GM21528 (cell line): ENCODE results near the gene DEPDC1B.
"Not testable (repeated sequence)": the region's sequence is repeated elsewhere in the genome, so short reads cannot be mapped to it uniquely, and the experiment has no call there.

Experiments
- ATAC-seq: cut with Tn5 transposase; IDR thresholded peaks from one replicate; pipeline ENCODE4 v1.9.1; 2021; ENCODE audit warnings: mild to moderate bottlenecking, moderate library complexity; ENCODE audit not compliant: unreplicated experiment, low FRiP score

DEPDC1B gene

DNA sequence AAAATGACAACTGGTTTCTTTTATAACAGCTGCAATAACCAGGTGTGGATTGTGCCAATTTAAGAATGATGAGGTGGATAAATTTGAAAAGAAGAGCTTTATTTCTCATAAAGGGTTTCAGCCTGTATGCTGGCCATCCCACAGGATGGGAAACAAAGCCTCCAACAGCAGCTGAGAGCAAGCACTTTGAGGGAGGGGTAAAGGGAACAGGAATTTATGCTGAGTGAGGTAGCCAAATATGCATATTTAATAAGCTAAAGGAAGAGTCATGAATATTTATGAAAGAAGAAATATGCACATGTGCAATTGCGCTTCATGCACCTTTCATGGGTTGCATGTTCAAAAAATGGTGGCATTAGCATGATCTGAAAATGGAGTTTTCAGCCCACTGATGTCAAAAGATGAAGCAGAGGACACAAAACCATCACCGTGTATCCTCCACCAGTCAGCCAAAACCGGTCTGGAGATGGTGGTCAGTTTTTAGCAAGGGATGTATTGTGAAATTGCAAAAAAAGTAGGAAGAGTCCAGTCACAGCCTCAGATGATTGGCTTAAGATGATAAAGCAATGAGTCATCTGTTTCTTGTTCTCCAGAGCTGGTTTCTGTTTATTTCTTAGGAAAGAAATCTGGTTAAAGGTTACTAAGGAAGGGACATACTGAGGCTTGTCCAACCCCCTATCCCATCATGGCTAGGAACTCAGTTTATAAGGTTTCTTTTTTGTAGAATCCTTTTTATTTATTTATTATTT is 47.9 kb downstream of the DEPDC1B start:
- ATAC-seq, result no peak

DNA sequence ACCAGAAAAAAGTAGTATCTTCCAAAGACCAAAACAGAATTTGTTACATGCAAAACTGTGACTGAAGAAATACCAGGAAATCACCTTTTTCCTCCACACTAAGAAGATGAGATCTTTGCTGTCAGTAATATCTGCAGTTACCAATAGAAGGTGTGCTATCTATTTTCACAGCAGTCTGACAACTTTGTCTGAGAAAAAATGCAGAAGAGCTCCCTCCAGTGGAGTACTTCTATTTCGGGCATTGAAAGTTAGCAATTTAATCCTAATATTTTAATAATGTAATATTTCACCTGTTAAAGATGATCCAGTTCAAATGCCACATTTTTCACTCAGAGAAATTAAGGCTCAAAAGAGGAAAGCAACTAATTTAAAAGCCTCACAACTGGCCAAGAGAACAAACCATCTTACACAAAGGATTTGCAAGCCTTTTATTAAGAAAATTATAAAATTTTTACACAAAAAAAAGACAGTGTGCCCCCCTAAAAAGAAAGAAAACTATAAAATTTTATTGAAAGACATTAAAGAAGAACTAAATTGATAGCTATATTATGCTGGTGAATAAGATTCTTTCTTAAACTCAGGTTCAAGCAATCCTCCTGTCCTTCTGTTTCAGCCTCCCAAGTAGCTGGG is 50.6 kb downstream of the DEPDC1B start:
- ATAC-seq, result no peak

DNA sequence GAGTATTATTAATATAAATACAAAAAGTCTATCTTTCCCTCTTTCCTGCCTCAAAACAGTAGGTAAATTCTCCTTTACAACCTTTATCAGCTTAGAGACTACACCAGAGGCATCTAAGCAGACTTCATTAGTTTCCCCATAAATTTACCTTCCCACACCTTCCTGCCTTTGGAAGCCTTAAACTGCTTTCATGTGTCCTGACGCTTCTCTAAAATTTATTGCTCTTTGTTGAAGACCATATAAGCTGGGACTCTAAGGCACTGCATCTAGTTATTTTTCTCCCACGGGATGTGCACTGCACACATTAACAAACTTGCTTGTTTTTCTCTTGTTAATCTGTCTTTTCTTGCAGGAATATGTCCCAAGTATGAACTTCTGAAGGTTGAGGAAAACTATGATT is 51.8 kb downstream of the DEPDC1B start:
- ATAC-seq, result no peak

DNA sequence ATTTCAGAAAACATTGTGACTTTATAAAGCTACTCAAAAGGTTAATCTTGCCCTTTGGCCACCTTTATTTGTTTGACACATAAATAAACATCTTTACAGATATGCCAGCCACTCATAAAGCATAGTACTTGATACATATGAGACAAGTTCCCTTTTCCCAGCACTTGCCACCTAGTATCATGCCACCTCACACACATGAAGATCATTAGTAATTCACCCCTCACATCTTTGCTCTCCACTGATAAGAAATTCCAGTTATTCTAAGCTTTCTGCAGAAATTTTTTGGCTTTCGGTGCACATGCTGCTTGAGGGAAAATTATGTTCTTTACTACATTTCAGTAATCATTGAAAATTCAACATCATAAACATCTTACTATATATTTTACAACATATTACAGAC is 59.1 kb downstream of the DEPDC1B start:
- no peak for ATAC-seq

DNA sequence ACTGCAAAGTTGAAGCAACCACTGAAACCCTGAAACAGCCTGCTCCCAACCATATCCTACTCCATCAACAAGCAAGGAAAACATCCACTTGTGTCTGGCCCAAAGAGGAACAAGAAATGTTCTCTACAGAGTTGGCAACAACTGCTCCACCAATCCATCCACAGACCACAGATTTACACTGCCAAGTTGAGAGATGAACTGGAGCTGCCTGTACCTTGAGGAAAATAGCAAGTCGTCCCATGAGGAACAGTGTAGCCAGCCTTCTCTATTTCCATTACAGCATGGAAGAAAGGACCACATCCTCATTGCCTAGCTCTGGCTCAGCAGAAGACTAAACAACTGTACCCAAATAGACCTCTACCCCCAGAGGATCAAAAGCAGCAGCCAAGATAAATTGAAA is 60.4 kb downstream of the DEPDC1B start:
- no peak for ATAC-seq

DNA sequence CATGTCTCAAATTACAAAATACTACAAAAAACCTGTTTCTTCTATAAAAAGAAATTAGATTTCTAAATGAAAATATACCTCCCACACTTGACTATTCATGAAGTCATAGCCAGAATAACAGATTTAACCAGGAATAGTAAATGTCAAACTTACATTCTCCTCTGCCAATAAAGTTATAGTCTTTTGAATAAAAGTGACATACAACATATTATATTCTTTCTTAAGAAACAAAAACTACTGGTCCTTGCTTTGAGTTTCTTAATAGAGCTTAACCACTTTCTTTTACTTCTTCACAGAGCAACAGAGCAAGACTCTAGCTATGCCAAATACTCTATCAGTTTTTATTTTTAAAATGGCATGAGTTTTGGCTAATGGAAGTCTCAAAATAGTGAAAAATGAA is 61.7 kb downstream of the DEPDC1B start:
- ATAC-seq, result no peak

DNA sequence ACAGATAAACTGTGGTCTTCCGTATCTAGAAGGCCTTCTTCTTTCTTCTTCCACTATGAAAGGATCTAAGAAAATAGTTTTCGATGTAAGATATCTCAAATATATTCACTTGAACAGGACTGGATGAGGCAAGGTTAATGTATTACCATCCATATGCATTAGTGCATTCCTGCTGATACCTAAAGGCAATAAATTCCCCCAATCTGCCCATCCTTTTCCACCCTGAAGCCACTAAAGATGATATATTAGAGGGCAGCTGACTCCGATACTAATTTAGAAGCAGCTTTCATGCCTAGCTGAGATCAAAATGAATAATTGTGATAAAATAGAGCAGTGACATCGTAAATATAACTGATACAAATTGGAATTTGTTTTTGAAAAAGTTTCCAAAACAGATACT is 63.3 kb downstream of the DEPDC1B start:
- no peak for ATAC-seq

DNA sequence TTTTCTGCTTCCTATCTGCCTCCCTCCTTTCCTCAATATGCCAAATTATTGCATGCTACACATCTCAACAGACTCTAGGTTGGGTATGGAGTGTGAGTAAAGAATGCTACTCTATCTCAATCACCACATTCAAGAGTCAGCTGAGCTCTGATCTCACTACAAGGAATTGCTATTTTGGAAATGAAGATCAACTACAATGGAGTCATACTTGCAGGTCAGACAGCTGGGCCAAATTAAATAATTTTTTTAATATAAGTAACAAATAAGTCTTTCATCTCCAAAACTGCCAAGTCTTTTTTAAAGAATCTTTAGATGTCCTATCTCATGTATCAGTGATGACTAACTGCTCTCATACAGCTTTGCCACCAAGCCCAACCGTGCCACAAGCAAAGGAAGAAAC is 64.0 kb downstream of the DEPDC1B start:
- ATAC-seq, result no peak

DNA sequence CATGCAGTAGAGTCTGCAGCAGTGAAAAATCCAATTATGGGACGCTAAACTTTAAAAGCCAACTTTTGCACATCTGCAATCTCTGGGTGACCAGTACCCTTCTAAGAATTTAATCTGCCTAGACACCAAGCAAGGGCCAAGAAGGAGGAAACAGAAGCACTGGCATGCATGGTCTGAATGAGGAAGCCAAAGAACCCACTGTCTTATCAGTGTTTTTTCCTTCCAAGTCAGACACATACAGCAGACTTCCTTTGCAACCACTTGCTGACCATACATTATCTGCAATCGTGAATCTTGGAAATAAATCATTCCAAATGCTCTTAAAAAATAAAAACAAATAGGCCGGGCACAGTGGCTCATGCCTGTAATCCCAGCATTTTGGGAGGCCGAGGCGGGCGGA is 65.9 kb downstream of the DEPDC1B start:
- ATAC-seq, result no peak

DNA sequence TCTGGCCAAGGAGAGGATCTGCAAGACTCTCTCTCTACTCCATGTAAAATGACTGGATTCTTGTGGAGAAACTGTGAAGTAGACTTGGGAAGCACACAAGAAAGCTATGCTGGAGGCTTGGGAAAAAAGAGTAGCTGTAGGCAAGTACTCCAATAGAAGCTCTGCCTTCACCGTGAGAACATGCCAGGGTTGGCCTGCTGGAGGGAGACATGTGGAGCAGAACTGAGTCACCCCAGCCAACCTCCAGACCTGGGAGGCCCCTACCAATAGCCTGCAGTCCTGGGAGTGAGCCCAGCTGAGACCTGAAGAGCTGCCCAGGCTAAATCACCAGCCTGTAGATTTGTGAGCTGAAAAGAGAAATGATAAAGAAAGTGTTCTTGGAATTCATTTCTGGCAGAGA is 66.6 kb downstream of the DEPDC1B start:
- no peak for ATAC-seq

DNA sequence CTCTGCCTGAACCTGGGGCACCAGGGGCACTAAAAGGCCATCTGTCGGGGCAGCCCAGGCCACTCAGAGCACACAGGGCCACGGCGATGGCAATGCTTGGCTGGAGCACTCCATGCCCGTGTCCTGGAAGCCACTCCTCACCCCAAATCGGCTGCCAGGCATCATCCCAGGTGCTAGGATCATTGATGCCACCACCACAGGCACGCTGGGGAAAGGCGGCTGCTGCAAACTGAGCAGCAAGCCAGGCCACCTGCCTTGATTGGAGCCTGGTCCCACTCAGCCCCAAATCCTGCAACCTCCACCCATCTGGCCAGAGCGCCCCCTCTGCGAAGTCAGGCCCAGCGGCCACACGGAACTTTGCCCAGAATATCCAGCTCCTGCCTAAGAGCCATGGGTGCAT is 67.8 kb downstream of the DEPDC1B start:
- ATAC-seq, result no peak

DNA sequence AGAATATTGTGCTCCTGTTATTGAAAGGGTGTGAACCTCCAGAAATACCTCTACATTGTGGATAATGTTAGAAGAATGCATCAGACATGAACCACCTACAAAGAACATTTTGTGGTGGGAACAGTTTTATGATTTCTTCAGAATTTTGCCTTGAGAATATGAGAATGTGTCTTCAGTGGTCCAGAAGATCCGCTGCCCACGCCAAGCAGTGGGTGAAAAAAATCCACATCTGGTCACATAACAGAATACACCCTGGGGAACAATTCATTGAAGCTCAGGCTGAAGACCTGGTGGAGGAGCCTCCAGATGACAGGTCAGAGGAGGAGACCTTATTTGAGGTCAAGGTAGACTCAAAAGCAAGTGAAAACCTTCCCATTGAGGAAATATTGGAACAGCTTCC is 69.1 kb downstream of the DEPDC1B start:
- no peak for ATAC-seq

DNA sequence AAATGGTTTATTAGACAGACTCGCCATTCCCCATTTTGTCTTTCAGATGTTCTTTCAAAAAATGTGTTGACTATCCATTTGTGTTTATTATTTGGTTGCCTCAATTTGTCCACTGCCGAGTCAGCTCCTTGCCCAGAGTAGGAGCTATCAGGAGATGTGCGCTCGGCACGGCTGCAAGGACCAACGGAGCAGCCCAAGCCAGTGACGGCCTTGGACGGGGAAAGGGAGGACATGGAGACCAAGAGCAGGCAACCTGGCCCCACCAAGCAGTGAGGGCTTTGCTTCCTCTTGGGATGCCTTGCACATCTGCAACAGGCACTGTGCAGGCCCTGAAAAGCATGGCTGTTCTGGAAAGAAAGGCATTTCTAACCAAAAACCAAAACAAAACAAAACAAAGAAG is 69.8 kb downstream of the DEPDC1B start:
- ATAC-seq, result no peak

DNA sequence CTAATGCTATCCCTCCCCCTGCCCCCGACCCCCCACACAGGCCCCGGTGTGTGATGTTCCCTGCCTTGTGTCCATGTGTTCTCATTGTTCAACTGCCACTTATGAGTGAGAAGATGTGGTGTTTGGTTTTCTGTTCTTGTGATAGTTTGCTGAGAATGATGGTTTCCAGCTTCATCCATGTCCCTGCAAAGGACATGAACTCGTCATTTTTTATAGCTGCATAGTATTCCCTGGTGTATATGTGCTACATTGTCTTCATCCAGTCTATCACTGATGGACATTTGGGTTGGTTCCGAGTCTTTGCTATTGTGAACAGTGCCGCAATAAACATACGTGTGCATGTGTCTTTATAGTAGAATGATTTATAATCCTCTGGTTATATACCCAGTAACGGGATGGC is 75.1 kb downstream of the DEPDC1B start:
- ATAC-seq, result not testable (repeated sequence)

DNA sequence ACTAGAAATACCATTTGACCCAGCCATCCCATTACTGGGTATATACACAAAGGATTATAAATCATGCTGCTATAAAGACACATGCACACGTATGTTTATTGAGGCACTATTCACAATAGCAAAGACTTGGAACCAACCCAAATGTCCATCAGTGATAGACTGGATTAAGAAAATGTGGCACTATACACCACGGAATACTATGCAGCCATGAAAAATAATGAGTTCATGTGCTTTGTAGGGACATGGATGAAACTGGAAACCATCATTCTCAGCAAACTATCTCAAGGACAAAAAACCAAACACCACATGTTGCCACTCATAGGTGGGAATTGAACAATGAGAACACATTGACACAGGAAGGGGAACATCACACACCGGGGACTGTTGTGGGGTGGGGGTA is 79.2 kb downstream of the DEPDC1B start:
- not testable (repeated sequence) for ATAC-seq

DNA sequence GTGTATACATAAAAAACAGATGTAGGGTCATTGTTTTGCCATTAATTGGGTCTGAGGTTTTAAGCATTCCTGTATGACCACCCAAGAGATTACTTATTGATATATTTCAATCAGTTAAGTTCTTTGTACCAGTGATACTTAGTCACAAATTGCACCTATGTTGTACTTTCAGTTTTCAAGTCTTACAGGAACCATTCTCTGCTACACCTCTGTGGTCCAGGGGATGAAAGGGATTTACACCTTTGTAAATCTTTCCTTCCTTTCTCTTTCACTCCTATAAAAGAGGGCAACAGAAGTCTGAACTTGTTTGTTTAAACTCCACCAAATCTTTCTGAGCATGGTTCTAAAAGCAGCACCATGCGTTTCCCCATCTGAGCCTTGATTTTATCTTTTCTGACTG is 86.1 kb downstream of the DEPDC1B start:
- no peak for ATAC-seq

DNA sequence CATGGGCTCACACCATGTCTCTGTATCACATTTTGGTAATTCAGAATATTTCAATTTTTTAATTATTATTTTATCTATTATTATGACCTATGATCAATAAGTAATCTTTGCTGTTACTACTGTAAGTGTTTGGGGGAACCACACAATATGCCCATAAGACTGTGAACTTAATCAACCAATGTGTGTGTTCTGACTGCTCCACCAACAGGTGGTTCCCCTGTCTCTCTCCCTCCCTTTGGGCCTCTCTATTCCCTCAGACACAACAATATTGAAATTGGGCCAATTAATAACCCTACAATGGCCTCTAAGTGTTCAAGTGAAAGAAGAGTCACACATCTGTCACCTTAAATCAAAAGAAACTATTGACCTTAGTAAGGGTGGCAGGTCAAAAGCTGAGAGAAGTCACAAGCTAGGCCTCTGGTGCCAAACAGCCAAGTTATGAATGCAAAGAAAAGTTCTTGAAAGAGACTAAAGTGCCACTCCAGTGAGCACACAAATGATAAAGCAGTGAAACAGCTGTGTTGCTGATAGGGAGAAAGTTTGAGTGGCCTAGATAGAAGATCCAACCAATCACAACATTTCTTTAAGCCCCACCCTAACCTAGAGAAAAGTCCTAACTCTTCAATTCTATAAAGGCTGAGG is 88.7 kb downstream of the DEPDC1B start:
- no peak for ATAC-seq

DNA sequence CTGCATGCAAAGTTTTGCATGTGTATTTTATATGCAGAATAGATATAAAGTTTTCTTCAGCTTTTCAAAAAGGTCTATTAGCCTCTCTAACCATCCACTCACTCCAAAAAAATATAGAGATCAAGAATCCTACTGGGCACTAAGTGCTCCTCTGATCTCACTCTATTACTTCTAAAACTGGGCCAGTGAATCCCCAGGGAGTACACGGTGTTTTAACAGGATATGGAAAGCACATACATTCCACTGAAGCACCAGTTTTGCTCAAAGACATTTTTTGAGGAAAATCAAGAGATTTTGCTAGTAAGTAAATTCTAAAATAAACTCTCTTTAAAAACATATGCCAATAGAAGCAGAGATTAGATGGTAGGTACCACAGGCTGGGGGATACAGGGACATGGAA is 95.2 kb downstream of the DEPDC1B start:
- ATAC-seq, result no peak

DNA sequence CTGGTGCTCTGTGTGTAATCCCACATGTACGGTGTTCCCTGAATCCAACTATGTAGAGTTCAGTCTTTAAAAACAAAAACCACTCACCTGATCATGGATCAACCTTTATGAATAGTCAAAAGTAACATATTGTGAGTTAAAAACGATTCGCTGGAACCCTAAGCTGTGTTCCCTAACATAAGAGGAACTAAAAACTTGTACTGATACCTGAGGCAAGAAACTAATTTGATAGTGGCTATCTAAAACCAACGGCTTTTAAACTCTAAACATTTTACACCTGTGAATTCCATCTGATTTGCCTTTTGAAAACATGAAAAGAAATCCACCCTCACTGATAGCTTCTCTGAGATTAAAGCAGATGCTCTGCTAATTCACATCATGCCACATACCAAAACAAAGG is 101.5 kb downstream of the DEPDC1B start:
- peak; percentile 61 for ATAC-seq

DNA sequence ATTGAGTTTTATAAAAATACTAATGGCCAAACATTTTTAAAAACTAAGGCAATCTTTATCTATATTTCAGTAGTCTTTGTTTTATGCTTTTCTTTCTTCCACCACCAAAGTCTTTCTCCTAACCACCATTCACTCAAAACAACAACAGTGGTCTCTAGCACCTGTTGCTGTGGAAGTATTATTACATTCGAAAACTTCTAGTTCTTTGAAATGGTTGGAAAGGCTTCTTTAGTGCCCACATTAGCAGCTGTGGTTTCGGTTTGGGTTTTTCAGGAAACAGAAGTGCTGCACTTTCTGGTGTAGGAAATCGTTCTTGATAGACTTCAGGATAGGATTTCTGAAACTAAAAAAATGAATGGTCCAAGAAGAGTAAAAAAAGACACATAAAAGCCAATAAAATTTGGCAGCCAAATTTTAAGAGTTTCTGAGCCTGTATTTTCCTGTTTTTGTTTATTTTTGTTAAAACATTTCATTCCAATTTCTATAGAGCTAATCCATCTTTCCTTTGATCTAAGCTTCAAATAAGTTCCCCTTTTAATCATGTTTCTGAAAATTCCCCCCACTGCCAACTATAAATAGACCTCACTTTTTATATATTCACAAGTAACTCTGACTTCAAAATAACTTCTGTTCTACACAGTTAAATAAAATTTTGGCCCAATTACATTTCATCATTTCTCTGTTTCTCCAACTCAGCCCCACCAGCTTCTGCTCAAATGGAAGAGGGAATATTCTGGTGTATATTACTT is 102.2 kb downstream of the DEPDC1B start:
- ATAC-seq, result peak; percentile 80
